GM19238 (cell line): ENCODE measurements around the gene WDR72.
"Not testable (repeated sequence)": the region's sequence is repeated elsewhere in the genome, so short reads cannot be mapped to it uniquely, and the experiment has no call there.

Source experiments
- DNase-seq: peaks from one replicate; pipeline ENCODE4 v3.0.0; 2011; ENCODE audit warnings: low spot score; ENCODE audit not compliant: insufficient read length

Gene WDR72

DNA sequence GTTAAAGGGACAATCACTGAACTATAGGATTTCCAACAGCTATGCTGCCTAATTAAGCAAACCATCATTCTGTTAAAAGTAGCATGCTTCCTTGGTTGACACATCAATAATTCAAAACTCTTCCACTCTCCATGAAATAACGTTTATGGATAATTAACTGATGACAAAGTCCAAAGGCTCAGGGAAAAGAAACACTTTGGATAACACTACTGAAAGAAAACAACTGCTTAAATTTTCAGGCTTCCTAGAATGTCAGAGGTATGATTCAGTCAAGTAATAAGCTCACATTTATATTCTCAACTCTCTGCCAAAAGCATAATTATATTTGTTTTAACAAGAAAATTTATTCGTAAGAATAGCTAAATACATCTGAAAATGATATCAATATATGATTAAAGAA, 49.6 kb downstream of the WDR72 start:
- no peak for DNase-seq

DNA sequence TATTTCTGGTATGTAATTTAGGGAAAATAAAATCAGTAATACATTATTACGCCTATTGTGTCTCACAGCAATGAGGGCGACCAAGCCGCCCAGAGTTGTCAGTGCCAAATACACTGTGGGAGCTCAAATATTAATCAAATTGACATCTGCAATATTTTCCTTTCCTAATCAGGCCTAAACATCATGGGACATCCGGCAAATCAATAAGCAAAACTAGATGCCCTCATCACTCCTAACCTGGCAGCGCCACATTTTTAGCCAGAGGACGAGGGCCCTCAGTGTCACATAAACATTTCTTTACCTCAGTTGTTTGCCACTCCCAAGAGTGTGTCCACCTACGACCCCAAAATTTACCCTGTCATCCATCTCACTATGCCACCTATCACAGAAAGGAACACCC, 64.1 kb downstream of the WDR72 start:
- DNase-seq, result no peak

DNA sequence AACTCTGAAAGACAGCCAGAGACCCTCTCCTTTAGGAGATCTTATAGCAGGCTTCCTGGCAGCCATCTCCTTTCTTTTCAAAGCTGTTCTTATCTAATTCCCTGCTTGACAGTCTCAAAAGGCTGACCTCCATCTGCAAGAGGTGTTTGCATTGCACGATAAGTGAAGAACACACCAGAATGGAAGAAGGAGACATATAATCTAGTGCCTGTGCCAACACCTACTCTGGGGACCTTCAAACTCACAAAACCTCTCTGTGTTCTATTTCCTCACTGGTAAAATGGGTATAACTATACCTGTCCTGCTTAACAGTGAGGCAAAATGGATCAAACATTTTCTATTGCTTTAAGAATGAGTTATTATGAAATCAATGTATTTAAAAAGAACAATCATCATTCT, 65.0 kb downstream of the WDR72 start:
- no peak for DNase-seq

DNA sequence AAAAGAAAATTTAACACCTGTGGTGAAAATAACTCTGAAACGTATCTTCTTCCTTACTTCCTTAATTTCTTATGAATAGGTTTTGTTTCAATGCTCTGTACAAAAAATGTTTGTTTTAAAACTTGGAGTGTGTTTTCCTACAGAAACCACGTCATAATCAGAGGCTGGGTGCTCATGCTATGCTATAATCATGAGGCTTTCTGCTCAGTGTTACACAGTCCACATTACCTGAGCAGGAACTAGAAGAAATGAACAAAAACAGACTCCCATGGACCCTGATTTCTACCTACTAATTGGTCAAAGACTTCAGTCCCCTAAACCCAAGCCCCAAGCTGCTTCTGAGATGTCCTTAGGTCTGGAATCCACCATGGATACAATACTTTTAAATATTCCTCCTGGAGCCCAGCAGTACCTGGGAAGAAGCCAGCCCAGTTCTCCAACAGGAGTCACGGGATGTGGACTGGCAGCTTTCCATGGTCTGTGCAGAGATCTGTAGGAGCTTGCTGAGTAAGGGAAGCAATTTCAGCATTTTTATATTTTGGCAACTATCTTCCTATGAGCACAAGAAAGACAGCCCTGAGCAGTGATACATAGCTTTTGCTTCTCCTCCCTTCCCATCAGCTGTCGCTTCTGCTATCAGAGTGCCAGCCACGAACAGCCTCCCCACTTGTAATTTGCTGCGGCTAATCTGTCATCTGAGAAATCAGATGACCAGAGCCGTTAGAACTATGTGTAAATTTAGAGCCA, 65.6 kb downstream of the WDR72 start:
- DNase-seq, result no peak

DNA sequence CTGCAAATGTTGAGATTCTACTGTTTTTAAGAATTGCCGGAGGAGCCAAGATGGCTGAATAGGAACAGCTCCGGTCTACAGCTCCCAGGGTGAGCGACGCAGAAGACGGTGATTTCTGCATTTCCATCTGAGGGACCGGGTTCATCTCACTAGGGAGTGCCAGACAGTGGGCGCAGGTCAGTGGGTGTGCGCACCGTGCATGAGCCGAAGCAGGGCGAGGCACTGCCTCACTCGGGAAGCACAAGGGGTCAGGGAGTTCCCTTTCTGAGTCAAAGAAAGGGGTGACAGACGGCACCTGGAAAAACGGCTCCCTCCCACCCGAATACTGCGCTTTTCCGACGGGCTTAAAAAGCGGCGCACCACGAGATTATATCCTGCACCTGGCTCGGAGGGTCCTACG, 75.3 kb downstream of the WDR72 start:
- not testable (repeated sequence) for DNase-seq

DNA sequence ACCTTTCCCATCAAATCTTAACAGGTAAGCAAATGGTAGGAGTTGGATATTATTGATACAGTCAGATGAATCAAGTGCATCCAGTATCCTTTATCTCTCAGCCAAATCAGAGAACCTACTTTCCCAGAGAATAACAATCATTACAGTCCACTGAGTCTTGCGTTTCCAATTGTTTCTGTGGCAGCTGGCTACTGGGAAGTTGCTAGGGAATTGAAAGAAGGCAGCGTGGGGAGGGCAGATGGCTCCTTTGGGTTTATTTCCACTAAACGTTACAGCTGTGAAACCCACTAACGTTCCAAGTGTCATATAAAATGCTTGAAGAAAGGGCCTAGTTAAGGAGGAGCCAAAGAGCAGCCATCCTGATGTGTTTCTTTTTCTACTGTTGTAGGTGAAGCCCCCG, 78.4 kb downstream of the WDR72 start:
- DNase-seq, result no peak

DNA sequence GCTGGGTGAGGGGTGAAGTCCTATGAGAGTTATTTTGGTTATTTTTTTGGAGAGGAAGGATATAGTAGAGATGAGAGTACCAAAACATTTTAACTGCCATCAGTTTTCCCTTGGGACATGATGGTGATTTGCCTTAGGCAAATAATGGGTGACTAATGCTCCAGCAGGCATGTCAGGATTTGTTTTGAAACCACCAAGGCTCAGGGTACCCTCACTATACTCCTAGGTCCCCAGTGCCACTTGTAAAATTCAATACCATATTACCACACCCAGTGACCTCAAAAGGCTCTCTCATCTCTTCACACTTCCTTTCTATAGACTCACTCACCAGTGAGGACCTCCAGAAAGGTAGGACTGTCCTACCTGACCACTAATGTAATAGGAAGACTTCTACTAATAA, 83.6 kb downstream of the WDR72 start:
- DNase-seq, result no peak

DNA sequence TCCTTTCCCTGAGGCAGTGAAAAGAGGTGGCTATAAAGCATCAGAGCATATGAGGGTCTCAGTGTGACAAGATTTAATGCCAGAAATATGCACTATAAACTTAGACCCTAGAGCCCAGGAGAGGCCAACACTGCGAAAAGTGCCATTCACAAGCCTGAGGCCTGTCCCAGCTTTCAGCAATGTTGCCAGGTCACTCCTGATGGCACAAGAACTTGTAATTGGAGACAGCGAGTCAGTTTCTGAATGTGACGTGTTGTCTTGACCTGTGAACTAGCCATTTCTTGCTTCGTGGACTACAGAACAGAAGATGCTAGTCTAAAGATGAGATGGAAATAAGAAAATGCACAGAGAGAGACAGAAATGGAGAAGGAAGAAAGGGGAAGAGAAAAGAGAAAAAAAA, 87.9 kb downstream of the WDR72 start:
- DNase-seq, result no peak

DNA sequence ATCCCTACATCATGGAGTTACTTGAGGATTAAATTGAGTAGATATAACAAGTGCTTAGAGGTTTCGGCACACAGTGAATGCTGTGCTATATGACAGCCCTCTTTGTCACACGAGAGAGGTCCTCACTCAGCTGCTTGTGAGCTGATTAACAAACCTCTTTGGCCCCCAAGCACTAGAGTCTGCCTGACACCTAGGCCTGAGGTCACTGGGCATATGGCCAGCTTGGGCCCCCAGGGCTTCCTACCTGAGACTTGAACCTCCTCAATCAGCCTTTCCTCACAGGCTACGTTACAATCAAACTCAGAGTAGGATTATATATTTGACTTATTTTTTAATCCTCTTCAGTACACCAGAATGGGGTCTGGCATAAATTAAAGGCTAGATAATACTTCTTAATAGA, 88.8 kb downstream of the WDR72 start:
- no peak for DNase-seq

DNA sequence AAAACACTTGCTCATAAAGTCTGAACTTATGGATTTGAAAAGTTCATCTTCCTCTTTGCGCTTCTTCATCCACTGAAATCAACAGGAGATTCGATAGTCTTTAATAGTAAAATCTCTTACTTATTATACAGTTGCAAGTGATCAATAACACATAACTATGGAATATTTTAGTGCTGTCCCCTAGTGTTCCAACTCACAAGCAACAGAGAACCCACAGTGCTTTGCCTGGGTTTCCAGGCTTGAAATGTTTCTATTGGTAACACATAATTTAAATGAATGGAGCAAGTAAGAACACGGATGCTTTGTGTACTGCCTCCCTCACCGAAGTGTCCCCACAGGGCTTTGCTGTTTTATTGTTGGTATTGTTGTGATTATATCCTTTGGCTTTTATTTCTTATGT, 93.5 kb downstream of the WDR72 start:
- no peak for DNase-seq

DNA sequence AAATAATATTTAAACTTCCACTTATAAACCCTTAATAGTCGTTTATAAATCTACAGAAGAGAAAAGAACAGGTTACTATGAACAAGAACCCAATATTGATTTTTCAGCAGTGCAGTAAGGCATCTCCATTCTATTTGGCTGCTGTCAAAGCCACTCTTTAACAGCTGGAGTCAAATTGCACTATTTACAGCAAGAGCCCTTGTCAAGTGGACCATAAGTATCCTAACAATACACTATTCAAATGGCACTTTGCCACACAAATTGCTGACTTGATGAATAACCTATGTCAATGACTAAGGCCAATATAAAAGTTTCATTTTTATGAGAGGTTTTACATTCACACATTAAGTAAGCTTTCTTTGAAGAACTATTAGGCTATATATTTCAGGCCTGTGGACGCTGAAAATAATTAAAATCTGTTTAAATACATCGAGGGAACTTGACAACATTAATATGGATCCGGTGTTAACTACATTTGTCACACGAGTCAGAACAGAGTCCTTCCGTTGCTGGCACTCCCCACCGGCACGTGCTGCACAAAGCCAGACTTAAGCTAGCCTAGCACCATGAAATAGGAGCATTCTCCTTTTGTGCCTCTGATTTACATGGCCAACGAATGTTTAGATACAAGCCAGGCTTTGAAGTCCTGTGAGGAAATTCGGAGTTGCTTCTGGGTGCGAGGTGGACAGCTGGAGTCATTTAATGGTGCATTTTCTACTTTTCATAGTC, 100.5 kb downstream of the WDR72 start:
- no peak for DNase-seq

DNA sequence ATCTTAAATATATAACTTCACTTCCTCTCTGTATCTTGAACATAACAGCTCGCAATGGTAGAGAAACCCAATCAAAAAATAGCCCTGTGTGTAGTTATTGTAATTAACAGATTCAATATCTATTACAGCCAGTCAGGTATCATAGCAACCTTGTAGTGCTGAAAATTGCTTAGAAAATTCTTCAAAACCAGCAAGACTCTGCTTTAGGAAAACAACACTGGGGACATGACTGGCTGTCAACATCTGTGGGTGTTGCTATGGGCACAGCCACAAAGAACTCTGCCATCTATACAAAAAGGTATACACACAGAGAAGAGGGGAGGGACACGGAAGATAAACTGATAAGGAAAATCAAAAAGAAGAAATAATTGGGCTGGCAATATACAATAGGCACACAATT, 101.2 kb downstream of the WDR72 start:
- no peak for DNase-seq

DNA sequence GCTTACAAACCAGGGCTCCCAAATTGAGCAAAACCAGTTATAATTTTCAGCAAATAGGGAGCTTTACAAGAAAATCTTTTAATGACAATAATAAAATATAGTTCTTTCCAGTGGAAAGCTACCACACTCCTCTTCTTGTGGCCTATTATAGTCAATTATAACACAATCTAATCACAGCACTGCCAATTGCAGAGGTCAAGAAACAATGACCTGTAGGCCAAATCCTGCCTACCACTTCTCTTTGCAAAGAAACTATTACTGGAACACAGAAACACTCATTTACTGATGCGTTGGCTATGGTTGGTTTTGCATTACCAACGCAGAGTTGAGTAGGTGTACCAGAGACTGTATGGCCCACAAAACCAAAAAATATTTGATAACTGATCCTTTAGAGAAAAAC, 110.5 kb downstream of the WDR72 start:
- DNase-seq, result no peak

DNA sequence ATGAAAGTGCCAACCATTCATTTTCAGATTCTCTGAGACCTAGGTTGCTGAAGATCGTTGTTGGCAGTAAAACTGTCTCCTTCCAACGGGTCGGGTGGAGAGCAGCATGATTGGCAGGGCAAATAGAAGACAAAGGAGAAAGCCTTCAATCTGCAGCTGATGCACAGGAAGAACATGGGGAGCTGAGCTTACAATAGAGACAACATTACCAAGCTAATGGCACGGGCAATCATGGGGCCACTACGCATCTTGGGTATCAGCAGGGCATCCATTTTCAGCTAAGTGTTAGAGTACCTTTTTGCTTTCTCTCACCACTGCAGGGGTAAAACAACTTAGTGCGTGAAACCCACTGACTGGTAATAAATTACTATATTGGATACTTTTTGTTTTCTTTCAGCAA, 114.8 kb downstream of the WDR72 start:
- DNase-seq, result no peak

DNA sequence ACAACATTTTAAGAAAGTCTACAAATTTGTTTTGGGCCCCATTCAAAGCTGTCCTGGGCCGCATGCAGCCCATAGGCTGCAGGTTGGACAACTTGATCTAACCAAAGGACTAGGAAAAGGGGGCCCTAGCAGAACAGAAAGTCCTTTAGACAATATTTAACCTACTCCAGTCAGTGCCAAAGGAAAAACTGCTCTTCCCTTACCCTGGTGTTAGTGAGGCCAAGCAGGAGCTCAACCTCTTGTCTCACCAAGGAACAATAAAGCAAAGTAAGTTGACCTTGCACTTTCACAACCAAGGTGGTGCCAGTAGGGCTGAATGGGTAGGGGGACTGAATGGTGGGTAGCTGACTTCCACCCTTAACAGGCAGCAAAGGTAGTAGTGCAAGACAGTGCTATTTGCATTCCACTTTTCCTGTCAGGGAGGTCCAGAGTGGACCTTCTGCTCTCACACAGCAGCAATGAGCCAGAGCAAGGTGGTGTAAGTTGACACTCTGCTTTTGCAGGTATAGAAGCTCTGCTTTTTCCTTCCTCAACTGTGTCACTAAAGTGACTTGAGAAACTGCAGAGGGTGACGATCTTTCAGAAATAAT, 124.9 kb downstream of the WDR72 start:
- no peak for DNase-seq

DNA sequence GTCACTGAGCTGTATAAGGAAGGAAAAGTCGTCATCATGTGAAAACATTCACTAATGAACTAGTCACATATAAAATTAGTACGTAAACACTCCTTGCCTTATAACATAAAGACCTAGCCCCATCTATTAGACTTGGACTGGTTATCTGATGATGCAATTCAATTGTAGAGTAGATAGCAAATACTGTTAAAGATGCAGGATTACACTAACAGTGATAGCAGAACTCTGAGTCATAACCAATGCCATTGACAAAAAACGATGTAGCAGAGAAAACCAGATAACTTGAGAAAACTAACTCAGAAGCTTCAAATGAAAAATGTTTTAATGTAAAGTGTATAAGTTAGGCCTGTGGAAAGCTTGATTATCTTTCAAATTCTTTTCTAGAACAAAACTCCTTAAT, 132.2 kb downstream of the WDR72 start:
- no peak for DNase-seq

DNA sequence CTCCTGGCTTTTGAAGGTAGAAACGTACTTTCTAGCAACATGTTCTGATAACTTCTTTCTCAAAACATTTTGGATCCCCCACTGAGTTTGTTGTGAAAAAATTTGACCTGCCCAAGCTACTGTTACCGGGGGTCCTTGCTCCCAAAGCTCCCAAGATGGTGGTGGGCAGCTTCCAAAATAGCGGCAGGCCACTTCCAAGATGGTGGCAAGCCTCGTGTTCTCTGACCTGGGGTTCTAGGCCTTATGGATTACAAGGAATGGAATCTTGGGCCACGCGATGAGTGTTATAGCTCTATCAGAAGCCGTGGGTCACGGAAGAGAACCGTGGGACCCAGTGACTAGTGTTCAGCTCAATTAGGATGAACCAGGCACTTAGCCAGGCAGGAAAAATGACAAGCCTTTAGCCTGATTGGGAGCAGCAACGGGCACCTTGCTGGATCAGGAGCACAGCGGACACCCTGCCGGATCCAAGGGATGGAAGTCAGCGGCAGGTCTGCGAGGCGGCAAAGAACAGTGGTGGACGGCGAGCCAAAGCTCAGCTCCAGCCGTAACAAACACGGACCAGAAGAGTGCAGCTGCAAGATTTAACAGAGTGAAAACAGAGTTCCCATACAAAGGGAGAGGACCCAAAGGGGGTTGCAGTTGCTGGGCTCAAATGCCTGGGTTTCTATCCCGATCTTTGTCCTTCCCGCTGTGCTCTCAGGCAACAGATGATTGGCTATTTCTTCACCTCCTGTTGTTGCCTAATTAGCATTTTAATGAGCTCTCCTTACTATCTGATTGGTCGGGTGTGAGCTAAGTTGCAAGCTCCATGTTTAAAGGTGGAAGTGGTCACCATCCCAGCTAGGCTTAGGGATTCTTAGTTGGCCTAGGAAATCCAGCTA, 133.3 kb downstream of the WDR72 start:
- DNase-seq, result no peak

DNA sequence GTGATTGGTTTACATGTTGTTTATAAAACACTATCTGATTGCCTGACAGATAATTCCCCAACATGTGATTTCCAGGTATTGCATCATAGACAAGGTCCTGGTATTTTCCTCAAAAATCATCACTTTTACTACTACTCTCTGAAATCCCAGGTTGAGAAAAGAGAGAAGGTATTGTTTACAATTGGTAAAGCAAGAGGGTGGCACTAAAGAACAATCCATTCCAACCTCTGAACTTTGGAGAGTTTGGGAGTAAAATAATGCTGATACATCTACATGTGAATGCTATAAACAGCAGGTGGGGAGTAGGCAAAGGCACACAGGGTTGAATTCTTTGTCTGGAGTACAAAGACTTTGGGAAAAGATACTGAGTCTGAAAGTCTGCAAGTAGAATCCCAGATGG, 134.2 kb downstream of the WDR72 start:
- DNase-seq, result no peak

DNA sequence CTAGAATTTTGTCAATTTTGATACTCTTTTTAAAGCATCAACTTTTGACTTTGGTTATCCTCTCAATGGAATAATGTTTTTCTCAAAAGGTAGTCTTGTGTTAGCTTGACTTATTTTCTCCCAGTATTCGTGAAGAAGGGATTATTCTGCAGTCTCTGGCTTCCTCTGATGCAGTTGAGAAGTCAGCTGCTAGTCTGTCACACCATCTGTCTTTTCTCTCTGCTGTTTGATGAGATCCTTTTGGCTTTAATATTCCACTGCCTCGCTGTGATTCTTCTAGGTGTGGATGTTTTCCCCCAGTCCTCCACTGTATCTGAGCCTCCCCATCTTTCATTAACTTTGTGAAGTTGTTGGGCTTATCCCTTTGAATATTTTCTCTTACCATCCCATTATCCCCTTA, 141.0 kb downstream of the WDR72 start:
- DNase-seq, result no peak

DNA sequence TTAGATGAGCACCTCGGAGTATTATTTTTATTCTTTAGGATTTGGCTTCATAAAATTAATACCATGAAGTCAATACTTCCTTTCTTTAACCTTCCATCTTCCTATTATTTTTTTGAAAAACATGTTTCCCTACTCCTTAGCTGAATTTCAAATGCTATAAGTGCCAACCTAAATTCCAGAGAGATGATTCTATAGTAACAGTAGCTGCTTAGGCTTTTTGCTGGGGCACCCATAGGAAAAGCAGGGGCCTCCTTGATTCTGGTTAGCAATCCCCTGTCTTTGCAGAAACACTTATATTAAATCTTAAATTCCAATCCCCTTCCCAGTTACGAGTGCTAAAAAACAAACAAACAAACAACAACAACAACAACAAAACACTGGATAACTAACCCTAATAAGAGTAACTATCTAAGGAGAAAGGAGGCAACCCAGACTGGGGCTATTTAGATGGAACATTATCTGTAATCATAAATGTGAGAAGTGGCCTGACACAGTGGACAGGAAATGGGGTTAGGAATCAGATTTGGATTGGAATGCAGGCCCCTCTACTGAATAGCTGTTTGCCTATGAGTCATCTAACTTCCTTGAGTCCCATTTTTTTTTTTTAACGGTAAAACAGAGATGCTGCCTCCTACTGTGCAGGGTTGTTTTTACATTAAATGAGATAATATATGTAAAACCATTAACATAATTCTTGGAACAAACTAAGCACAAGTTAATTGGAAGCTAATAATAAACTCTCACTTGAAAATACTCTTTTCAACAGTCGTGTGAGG, 148.1 kb downstream of the WDR72 start:
- no peak for DNase-seq

DNA sequence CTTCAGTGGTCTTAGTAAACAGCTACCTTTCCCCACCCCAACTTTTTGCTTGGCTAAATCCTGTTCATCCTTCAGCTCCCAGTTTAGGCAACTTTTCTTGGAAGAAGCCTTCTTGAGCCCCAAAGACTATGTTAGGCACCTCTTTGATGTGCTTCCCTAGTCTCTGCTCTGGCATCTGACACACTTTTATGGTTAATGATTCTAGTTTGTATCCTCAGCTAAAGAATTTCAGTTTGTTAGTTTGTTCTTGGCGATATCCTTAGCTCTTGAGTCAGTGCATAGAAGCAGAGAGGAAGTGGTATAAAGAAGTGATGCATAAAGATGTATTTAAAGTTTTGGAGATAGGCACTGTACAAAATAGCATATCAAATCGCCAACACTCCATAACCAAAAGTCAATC, 168.4 kb downstream of the WDR72 start:
- no peak for DNase-seq
